SH-SY5Y (cell line): Measurements from ENCODE around the gene GPRC5B.

Experiments
- GATA2 ChIP-seq: IDR thresholded peaks from 2 replicates; pipeline ENCODE4 v1.6.1; 2011; ENCODE audit warnings: mild to moderate bottlenecking, low read depth, low read length
- GATA3 ChIP-seq: IDR thresholded peaks from 2 replicates; pipeline ENCODE4 v1.6.1; 2011; ENCODE audit warnings: low read depth, mild to moderate bottlenecking, low read length, moderate library complexity

- TF ChIP-seq GATA3 (no peak), GATA2 (no peak)
Measured at GRCh38 chr16:19856120-19856519, 28.5 kb downstream of the GPRC5B start.
